NCI-H146 treated with DMSO at 0.1 percent for 48 hours (cell line): ENCODE results near the gene CCAR1.
"Not testable (repeated sequence)": the region's sequence is repeated elsewhere in the genome, so short reads cannot be mapped to it uniquely, and the experiment has no call there.

Experiments
- DNase-seq: peaks from one replicate; lab custom pipeline; 2025; ENCODE audit not compliant: unreplicated experiment; lab: John Stamatoyannopoulos, UW

CCAR1 gene

GRCh38 chr10:68826764-68827591 is 105.9 kb downstream of the CCAR1 start, which contains the start of gene STOX1:
Gene STOX1, plus strand, starts transcription at chr10:68827531. Its CDS starts 93 bp downstream, at chr10:68827624.
- DNase-seq: peak; percentile 50

GRCh38 chr10:68827592-68827959 is 106.5 kb downstream of the CCAR1 start:
- not testable (repeated sequence) for DNase-seq

- not testable (repeated sequence) for DNase-seq
Measured at GRCh38 chr10:68828083-68828601, 107.1 kb downstream of the CCAR1 start.

GRCh38 chr10:68828833-68829232 is 107.8 kb downstream of the CCAR1 start:
- no peak for DNase-seq

GRCh38 chr10:68829521-68829920 is 108.5 kb downstream of the CCAR1 start:
- no peak for DNase-seq

GRCh38 chr10:68829952-68830351 is 108.9 kb downstream of the CCAR1 start:
- DNase-seq: no peak

GRCh38 chr10:68831961-68832455 is 111.0 kb downstream of the CCAR1 start:
- DNase-seq: no peak

- DNase-seq: no peak
Measured at GRCh38 chr10:68832601-68833000, 111.6 kb downstream of the CCAR1 start.

- DNase-seq: no peak
Measured at GRCh38 chr10:68837626-68838322, 116.7 kb downstream of the CCAR1 start.

- DNase-seq: not testable (repeated sequence)
Measured at GRCh38 chr10:68840650-68841049, 119.6 kb downstream of the CCAR1 start.
